Activated naive CD4-positive, alpha-beta T cell treated with anti-CD3 and anti-CD28 coated beads, Interleukin-2, amount 50 U/mL, for 72 hours (primary cell): ENCODE results near the gene MAU2. TPM values are rescaled to one million over a fixed set of nuclear protein-coding genes. Genes with fewer than 3 reads are reported as not detected.
"Not testable (repeated sequence)": the region's sequence is repeated elsewhere in the genome, so short reads cannot be mapped to it uniquely, and the experiment has no call there.

Source experiments
- ATAC-seq, 2 donors: fragments of 150-1000 bp; cut with Tn5 transposase; 2 replicates each; pipeline ENCODE4 v1.10.0; 2021; ENCODE audit warnings: mild to moderate bottlenecking in 2 of 2, moderate library complexity in 2 of 2
- DNase-seq, 2 donors: peaks; one replicate each; pipeline ENCODE4 v3.0.0; 2021 to 2022; ENCODE audit warnings: low spot score in 2 of 2
- H3K27ac Mint-ChIP-seq, 2 donors: one replicate each; pipeline ENCODE4 v1.8.0; 2022; ENCODE audit warnings: mild to moderate bottlenecking in 2 of 2, mixed read lengths in 2 of 2
- H3K36me3 Mint-ChIP-seq, 2 donors: one replicate each; pipeline ENCODE4 v1.8.0; 2022; ENCODE audit warnings: mixed read lengths in 2 of 2
- H3K9me3 Mint-ChIP-seq, 2 donors: one replicate each; pipeline ENCODE4 v1.8.0; 2022; ENCODE audit warnings: mixed read lengths in 2 of 2
- total RNA-seq, 2 donors: library from RNA; stranded (reverse); gene quantifications; one replicate each; pipeline ENCODE4 v1.2.3, GENCODE V29; 2022

The MAU2 gene
- total RNA-seq, 2 donors from 2014 or later = 36.0 to 62.2 TPM

DNA sequence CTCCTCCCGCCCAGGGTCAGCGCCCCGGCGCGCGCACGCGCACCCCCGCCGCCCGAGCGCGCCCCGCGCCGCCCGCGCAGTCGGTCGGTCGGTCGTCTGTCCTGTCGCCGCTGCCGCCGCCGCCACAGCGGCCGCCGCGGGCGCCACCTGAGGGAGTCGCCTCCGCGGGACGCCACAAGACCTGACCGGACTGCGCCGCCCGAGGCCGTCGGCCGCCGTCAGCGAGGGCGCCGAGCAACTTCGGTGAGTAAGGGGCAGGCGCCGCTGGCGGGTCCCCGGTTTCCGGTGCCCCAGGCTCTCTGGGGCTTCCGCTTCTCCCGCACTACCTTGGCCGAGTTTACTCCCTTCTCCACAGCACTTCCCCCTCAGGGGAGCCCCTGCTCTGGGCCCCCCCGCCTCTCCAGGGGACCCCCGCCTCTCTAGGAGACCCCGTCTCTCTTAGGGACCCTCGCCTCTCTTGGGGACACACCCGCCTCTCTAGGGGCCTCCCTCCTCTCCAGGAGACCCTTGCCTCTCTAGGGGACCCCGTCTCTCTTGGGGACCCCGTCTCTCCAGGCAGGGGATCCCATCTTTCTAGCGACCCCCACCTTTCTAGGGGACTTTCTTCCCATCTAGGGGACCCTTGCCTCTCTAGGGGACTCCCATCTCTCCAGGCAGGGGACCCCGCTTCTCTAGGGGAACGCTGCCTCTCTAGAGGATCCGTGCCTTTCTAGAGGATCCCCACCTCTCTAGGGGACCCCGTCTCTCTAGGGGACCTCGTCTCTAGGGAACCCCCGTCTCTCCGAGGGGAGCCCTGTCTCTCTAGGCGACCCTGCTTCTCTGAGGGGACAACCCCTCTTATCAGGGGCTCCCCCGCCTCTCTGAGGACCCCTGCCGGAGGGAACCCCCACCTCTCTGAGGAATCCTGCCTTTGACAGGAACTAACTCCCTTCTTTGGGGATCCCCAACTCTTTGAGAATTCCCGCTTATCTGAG is 65.6 kb downstream of the MAU2 start:
- ATAC-seq (peak; percentile 20 to 31), DNase-seq (peak in 1 of 2 donors; percentile 62)
- Mint-ChIP-seq H3K36me3 (peaks cover 10 to 18% of the 10 kb centered on the region in 2 donors), H3K27ac (peak overlapping the region; percentile 98 to 99), H3K9me3 (no peaks in the 10 kb centered on the region)

- H3K9me3 Mint-ChIP-seq = no peaks in the 10 kb centered on the region
- DNase-seq (no peak), ATAC-seq (no peak)
- H3K36me3 Mint-ChIP-seq = peaks cover 10 to 18% of the 10 kb centered on the region in 2 donors
- H3K27ac Mint-ChIP-seq = peak overlapping the region; percentile 98 to 99
These were observed 66.5 kb downstream of the MAU2 start for GRCh38 chr19:19387108-19387507.

DNA sequence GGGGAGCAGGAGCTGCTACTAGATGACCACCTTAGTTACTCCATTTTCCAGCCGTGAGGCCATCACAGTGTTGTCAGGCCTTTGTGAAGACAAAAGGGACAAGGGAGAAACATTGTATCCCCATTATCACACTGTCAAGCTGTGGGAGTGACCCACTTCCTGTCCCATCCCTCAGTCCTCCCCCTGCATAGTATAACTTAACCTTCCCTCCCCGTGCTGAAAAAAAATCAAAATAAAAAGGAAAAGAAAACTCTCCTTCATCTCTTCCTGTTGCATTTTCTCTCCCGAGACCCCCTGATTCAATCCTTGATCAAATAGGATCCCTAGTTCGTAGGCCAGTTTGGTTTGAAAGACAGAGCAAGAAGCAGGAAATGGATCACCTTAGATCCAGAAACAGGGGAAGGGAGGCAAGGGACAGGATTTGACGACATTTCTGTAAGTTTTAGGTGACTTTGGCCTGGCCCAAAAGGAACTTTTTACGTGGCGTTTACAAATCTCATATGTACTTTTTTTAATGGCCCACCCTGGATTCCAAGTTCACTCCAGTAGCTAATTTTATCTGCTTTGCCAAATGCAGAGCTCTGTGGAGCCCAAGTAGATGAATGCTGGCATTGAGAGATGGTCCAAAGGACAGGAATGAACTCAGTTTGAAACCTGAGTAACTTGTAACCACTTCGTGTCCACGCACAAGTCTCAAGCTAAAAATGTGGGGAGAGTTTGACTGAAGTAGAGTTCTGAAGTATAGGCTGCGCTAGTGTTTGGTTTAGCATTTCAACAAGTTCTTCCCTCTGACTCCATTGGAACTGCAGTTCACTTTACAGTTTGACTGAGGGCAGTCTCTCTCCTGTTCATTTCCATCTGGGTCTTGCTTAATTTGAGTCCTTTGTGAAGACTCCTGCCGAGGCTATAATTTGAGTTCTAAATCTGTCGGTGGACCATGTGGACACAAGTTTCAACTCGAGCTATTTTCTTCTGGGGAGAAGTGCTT is 68.2 kb downstream of the MAU2 start:
- Mint-ChIP-seq H3K27ac (peak overlapping the region in 1 of 2 donors; percentile 98), H3K9me3 (no peaks in the 10 kb centered on the region), H3K36me3 (peaks cover 10 to 18% of the 10 kb centered on the region in 2 donors)
- ATAC-seq (no peak), DNase-seq (no peak)

GRCh38 chr19:19389683-19390082 is 69.1 kb downstream of the MAU2 start:
- not testable (repeated sequence) for H3K9me3 Mint-ChIP-seq, ATAC-seq, DNase-seq
- Mint-ChIP-seq H3K27ac (peak overlapping the region in 1 of 2 donors; percentile 98), H3K36me3 (peaks cover 10 to 18% of the 10 kb centered on the region in 2 donors)

DNA sequence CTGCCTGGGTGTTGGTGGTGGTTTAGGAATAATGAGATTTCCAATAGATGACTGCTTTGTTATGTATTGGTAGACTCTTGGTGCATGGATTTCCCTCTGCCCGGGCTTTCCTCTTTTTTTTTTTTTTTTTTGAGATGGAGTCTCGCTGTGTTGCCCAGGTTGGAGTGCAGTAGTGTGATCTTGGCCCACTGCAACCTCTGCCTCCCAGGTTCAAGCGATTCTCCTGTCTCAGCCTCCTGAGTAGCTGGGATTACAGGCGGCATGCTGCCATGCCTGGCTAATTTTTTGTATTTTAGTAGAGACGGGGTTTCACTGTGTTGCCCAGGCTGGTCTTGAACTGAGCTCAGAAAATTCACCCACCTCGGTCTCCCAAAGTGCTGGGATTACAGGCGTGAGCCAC is 73.7 kb downstream of the MAU2 start:
- H3K27ac Mint-ChIP-seq = peak overlapping the region; percentile 58 to 89
- H3K9me3 Mint-ChIP-seq, DNase-seq, ATAC-seq, H3K36me3 Mint-ChIP-seq: not testable (repeated sequence)

- Mint-ChIP-seq H3K36me3 (peaks cover 0 to 1% of the 10 kb centered on the region in 2 donors), H3K27ac (peak overlapping the region in 1 of 2 donors; percentile 6), H3K9me3 (no peaks in the 10 kb centered on the region)
- ATAC-seq (no peak), DNase-seq (no peak)
These were observed 79.3 kb downstream of the MAU2 start for GRCh38 chr19:19399733-19400433.

- no peak for ATAC-seq
- DNase-seq = no peak
- Mint-ChIP-seq H3K36me3 (peaks cover 4 to 14% of the 10 kb centered on the region in 2 donors), H3K27ac (no peak overlapping the region), H3K9me3 (no peaks in the 10 kb centered on the region)
These were observed 82.2 kb downstream of the MAU2 start for GRCh38 chr19:19402656-19403372.

DNA sequence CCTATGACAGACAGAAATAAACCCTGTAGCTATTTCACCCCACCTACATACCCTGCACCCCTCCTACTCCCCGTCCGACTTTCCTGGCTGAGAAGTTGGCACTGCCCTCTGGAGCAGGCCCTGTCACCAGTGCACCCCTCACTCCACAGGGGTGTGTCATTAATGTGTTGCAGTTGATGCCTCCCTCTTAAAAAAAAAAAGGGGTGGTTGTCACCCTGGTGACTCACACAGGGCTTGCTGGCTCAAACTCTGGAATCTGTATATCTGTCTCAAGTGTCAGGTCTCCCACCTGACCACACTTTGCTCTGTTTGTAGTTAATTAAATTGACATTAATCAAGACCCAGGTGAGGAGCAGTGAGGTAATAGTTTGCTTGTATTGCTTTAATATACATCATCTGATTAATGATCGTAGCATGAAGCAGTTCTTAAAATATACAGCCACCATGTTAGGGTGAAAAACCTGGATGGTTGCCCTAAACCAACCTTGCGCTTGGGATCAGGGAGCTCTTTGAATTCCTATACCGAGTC is 82.8 kb downstream of the MAU2 start:
- H3K27ac Mint-ChIP-seq = no peak overlapping the region
- H3K9me3 Mint-ChIP-seq = no peaks in the 10 kb centered on the region
- no peak for ATAC-seq
- peaks cover 4 to 14% of the 10 kb centered on the region in 2 donors for H3K36me3 Mint-ChIP-seq
- DNase-seq = no peak

- ATAC-seq = peak; percentile 76 to 77
- Mint-ChIP-seq H3K27ac (peak within 1 kb of the TSS; percentile 90 to 94), H3K36me3 (peaks cover 4 to 14% of the 10 kb centered on the region in 2 donors), H3K9me3 (no peaks in the 10 kb centered on the region)
- DNase-seq = peak; percentile 94 to 96
These were observed 84.5 kb downstream of the MAU2 start, which contains the start of gene GATAD2A for GRCh38 chr19:19404879-19405860. Gene GATAD2A (plus strand): TSS chr19:19405675. CDS start chr19:19465346, 59,671 bp downstream.

DNA sequence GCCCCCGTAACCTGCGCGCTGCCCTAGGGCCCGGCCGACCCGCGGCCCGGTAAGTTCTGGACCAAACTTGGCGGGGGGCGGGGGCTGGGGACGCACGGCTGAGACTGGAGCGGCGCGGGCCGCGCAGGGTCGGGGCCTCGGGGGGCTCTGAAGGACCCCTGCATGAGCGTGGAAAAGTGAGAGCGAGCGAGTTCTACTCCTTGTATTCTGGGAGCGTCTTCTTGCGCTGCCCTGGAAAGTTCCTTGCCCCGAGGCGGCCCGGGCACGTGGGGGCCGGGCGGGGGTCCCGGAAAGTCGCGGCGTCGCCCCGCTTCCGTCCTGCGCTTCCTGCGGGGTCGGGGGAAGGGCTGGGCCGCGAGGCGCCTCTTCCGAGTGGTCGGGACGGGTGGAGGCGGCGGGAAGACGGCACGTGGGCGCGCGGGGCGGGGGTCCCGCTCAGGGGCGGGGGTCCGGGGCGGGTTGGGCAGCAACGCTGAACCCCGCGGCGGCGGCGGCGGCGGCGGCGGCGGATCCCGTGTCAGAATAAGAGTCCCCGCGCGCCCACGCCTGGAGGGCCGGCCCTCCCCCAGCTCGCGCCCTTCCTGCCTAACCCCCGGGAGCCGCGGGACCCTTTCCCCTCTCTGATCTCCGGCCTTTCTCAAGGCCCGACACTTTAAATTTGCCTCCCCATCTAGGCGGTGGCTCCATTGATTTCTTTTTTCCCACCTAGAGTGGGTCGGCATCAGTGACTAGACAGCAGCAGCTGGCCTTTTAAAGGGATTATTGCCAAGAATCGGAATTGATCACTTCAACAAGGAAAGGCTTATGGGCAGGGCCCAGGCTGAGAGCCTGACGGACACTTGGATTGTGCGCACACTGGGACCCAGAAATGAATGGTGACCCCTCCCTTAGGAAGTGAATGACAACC is 85.6 kb downstream of the MAU2 start:
- H3K27ac Mint-ChIP-seq = peak overlapping the region; percentile 90 to 94
- peak; percentile 13 to 27 for ATAC-seq

GRCh38 chr19:19406878-19407632 is 86.4 kb downstream of the MAU2 start:
- Mint-ChIP-seq H3K9me3 (no peaks in the 10 kb centered on the region), H3K27ac (peak overlapping the region; percentile 90 to 94), H3K36me3 (peaks cover 4 to 14% of the 10 kb centered on the region in 2 donors)
- DNase-seq = peak; percentile 44 to 69
- peak; percentile 69 to 76 for ATAC-seq

More for the DNA sequence above, 85.6 kb downstream of the MAU2 start:
- H3K9me3 Mint-ChIP-seq = no peaks in the 10 kb centered on the region
- H3K36me3 Mint-ChIP-seq = peaks cover 4 to 14% of the 10 kb centered on the region in 2 donors
- peak in 1 of 2 donors; percentile 63 for DNase-seq

DNA sequence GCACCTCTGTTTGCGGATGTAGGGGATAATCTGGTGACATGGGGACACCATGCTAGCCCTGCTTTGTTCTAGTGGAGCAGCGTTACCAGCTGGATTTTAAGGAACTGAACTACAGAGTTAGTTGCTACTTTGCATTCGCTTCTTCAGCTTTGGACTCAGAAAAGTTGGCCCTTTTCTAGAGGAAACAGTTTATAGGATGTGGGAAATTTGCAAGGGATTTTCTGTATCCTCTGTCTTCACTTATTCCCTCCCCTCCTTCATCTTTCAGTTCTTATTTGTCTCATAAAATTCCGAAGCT is 87.0 kb downstream of the MAU2 start:
- no peak for DNase-seq
- H3K27ac Mint-ChIP-seq = peak overlapping the region in 1 of 2 donors; percentile 94

More for the DNA sequence above, 87.0 kb downstream of the MAU2 start:
- Mint-ChIP-seq H3K9me3 (no peaks in the 10 kb centered on the region), H3K36me3 (peaks cover 7 to 14% of the 10 kb centered on the region in 2 donors)
- no peak for ATAC-seq
